ENCODE data around the gene SEMA3A.

The SEMA3A gene

GRCh38 chr7:84195295-84196060 is 889 bp upstream of the SEMA3A start:
- DNase-seq = no peak

GRCh38 chr7:84193747-84194146 is 842 bp downstream of the SEMA3A start:
- no peak for DNase-seq

GRCh38 chr7:84191842-84192241 is 2.7 kb downstream of the SEMA3A start:
- DNase-seq = no peak

GRCh38 chr7:84191261-84191660 is 3.3 kb downstream of the SEMA3A start:
- DNase-seq = no peak

GRCh38 chr7:84190016-84190705 is 4.4 kb downstream of the SEMA3A start:
- DNase-seq = no peak

- no peak for DNase-seq
Measured at GRCh38 chr7:84188786-84189405, 5.7 kb downstream of the SEMA3A start.

- no peak for DNase-seq
Measured at GRCh38 chr7:84187813-84188510, 6.6 kb downstream of the SEMA3A start.

GRCh38 chr7:84187087-84187805 is 7.3 kb downstream of the SEMA3A start:
- DNase-seq = no peak

GRCh38 chr7:84183741-84184140 is 10.8 kb downstream of the SEMA3A start:
- no peak for DNase-seq

- DNase-seq = no peak
Measured at GRCh38 chr7:84182301-84182700, 12.3 kb downstream of the SEMA3A start.

GRCh38 chr7:84181628-84182027 is 13.0 kb downstream of the SEMA3A start:
- DNase-seq = no peak

- no peak for DNase-seq
Measured at GRCh38 chr7:84177758-84178412, 16.7 kb downstream of the SEMA3A start.

GRCh38 chr7:84176716-84177115 is 17.9 kb downstream of the SEMA3A start:
- no peak for DNase-seq

- DNase-seq = no peak
Measured at GRCh38 chr7:84175461-84175860, 19.1 kb downstream of the SEMA3A start.

GRCh38 chr7:84170646-84171045 is 23.9 kb downstream of the SEMA3A start:
- no peak for DNase-seq

- DNase-seq = no peak
Measured at GRCh38 chr7:84162584-84162983, 32.0 kb downstream of the SEMA3A start.

- no peak for DNase-seq
Measured at GRCh38 chr7:84162125-84162524, 32.5 kb downstream of the SEMA3A start.

- DNase-seq = no peak
Measured at GRCh38 chr7:84161398-84161797, 33.2 kb downstream of the SEMA3A start.

GRCh38 chr7:84159435-84159834 is 35.2 kb downstream of the SEMA3A start:
- no peak for DNase-seq

GRCh38 chr7:84157171-84157570 is 37.4 kb downstream of the SEMA3A start:
- DNase-seq = no peak

GRCh38 chr7:84154991-84155781 is 39.4 kb downstream of the SEMA3A start:
- DNase-seq = no peak
